ENCODE measurements around the gene RSAD2.
A peak's percentile ranks its signal among the peaks of the same experiment; 100 is the strongest.

The RSAD2 gene

GRCh38 chr2:6908291-6908690 lies 30.7 kb downstream of the RSAD2 start:
- DNase-seq: no peak

DNA sequence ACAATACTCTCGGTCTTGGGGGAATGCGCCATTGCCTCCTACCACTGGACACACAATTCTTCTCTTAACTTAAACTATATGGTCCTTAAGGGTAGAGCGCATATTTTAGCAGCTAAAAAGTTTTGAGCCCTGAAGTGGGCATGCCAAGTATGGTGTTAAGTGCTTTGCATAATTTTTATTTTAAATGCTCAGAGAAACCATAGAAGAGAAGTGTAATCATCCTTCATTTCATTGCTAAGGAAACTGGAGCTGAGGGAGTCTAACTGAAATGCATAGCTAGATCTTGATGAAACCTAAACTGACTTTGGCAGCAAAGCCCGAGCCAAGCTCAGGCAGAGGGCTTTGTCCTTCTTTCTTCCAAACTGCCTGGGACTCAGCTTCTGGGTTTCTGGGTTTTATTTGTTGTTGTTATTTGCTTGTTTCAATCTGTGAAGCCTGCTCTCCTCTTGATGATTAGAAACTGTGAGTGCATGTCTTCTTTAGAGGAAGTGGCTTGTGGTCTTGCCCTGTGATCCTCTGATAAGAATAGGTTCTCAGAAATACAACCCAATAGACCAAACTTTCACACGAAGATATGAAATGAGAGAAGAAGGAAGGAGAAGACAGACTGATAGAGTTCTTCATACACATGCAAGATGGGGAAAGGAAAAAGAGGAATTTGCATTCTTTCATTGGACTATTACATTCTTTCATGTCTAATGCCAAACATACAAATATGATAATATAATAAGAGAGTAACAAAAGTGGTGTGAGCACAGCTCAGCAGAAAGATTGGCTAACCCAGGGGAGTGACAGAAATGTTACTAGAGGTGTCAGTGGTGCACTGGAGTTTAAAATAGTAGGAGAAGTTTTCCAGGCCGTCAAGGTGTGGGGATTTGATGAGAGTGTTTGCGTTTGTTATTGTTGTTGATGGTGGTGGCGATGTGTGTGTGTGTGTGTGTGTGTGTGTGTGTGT lies 32.1 kb downstream of the RSAD2 start:
- DNase-seq: peak; percentile 68

DNA sequence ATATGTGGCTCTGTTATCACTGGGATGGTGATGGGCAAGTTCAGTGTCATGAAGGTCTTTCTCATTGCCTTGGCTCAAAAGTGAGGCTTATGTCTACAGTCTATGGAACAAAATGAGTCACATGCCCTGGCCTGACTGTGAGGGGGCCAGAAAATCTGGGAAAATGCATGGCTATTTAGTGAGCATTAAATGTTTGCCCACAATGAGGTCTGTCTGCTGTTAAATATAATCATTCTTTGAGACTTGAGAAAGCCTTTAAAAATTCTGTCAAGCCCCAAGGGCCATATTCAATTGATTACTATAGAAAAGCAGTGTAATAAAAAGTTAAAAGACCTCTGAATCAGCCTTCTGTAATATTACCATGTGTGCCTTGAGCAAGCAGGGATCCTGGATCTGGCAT lies 34.1 kb downstream of the RSAD2 start:
- DNase-seq: no peak

GRCh38 chr2:6913415-6914157 lies 36.0 kb downstream of the RSAD2 start:
- DNase-seq: peak; percentile 47

- no peak for DNase-seq
Observed at GRCh38 chr2:6914828-6915227, 37.3 kb downstream of the RSAD2 start.

- no peak for DNase-seq
Observed at GRCh38 chr2:6915399-6915798, 37.8 kb downstream of the RSAD2 start.

GRCh38 chr2:6916224-6916623 lies 38.6 kb downstream of the RSAD2 start:
- DNase-seq: no peak

GRCh38 chr2:6916736-6917070 lies 39.1 kb downstream of the RSAD2 start:
- DNase-seq: no peak

GRCh38 chr2:6917071-6917760 lies 39.6 kb downstream of the RSAD2 start, which contains the start of gene RNF144A:
TSS of gene RNF144A (plus strand) at chr2:6917412. CDS start at chr2:6996927, 79,515 bp downstream.
- DNase-seq: peak; percentile 80

GRCh38 chr2:6917761-6918421 lies 40.3 kb downstream of the RSAD2 start:
- DNase-seq: no peak

DNA sequence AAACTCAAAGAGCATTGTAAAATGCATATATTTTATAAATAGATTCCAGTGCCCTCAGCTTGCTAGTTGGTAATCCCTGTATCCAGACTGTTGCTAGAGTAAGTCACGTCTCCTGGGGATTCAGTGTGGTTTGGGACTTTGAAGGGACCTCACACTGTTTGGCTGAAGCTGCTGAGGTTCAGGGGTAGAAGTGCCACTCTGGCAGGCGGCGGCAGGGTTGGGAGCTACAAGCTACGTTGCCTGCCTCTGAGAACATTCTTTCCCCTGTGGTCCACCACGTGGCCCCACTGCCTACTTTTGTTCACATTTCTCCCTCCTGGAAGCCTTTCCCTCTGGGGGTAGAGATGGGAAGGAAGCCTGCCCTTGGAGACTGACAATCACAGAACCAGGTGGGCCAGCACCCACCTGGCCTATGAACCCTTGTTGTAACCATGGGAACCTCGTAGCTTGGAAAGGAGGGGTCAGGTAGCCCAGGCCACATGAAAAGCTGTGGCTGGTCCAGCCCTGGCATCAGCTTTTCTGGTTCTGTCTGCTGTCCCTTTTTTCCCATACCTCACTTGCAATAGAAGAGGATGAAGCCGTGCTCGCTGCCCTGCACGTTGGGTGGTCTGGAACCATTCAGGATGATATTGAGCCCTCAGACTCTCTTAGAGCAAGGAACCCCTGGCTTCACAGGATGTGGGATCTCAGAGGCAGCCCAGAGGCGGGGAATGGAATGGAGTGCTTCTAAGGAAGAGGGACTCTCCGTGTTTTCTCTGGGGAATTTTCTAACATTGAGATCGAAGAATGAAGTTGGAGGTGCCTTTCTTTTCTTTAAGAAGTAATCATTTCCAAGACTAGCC lies 42.5 kb downstream of the RSAD2 start:
- DNase-seq: no peak

- DNase-seq: no peak
Observed at GRCh38 chr2:6920743-6921064, 43.1 kb downstream of the RSAD2 start.

DNA sequence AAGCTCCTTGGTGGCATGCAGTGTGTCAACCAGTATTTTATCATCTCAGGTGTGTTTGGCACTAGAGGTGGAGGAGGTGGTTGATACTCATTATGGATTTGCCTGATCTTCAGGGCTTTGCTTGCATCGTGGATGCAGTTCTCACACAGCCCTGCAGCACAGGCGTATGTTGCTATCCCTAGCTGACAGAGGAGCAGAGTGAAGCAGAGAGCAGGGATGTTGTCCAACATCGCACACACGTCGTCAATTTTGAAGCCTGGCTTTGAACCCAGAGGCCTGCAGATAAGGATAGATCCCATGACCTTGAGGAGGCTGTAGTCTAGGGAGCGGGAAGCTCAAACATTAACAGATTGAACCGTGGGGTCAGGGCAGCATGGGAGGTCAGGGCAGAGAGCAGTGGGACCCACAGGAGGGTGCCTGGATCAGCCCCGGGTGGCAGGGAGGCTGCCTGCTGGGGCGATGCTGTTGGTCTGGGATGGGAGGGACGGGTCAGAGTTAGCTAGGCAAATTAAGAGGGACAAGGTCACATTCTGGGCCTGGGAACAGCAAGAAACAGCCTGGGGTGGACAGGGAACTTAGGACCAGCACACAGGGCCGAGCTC lies 43.8 kb downstream of the RSAD2 start:
- no peak for DNase-seq

DNA sequence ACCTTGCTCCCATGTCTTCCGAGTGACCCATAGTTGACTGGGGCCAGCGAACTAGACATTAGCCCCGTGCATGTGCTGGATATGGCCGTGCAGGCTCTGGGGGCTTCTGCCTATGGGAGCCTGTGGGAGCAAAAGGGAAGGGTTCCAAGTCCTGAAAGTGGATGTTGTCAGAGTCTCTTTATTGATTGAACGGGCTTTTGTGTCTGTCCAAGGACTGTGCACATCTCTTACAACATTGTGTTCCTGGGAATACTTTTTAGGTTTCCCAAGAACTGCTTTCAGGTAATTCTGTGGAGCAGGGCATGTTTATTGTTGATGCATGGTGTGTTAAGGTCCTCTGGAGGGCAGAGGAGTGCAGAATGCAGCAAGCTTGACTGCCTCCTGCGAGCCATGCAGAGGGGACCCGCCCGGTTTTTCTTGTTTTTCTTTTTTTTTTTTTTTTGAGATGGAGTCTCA lies 44.7 kb downstream of the RSAD2 start:
- DNase-seq: no peak

DNA sequence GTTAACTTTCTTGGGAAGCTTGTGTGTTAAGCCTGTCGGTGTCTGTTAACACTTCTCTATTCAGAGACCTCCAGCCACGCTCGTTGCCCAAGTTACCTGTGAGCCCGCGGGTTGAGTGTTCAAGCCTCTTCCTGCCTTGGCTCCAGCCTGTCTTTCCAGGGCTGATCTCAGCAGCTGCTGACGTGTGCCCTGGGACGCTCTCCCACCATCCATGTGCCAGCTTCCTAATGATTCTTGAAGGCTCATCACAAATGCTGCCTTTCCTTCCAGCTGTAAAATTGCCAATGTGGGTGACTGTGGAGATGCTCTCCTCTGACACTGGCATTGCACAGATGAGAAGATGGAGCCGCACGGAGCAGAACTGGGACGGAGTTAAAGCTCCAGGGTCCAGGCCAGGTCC lies 45.7 kb downstream of the RSAD2 start:
- no peak for DNase-seq

DNA sequence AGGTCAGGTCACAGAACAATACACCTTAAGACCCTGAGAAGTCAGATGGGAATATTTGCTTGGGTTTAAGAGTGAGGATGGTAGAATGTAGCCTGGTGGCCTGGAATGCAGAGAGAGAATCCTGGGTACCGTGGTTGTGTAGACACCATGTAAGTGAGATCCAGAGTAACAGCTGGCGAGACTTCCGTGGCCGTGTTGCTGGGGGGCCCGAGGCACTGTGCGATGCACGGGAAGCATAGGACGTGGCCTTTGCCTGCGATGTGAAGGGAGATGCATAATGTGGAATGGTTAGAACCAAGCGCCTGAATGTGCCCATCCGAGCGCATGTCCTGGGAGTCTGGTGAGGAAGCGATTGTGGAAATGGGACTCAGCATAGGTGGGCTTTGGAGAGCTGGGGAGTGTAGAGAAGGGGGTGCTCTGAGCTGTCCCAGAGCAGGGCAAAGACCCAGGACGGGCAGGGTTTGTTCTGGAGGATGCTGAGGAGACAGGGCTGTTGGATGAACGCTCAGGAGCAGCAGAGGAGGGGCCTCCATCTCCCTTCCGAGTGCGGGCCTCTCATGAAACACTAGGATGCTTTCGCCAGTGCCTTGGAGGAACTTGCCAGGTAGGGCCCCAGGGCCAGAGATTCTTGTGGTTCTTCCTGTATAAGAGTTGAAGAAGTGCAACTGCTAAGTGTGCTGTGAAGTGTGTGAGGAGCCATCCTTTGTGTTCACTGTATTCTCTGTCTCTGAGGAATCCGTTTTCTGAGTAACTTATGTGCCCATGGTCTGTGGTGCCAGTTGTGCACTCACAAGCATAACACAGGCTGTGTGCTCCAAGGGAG lies 46.7 kb downstream of the RSAD2 start:
- DNase-seq: no peak

- DNase-seq: no peak
Observed at GRCh38 chr2:6924924-6925409, 47.4 kb downstream of the RSAD2 start.

GRCh38 chr2:6926071-6926732 lies 48.6 kb downstream of the RSAD2 start:
- no peak for DNase-seq

- no peak for DNase-seq
Observed at GRCh38 chr2:6927186-6927585, 49.6 kb downstream of the RSAD2 start.

DNA sequence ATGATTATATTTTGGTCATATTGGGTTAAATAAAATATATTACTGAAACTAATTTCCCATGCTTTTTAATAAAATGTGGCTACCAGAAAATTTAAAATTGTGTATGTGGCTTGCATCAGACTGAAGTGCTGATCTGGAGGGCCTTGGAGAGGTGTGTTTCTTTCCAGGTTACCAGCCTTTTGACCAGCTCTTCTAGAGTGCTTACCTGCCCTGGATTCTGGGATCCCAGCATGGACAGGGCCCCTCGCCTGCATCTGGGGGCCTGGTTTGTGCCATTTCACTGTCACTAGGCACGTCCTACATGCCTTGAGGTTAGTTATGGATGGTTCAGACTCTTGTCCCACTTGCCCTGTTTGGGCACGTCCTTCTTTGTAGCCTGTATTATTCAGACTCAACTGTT lies 50.2 kb downstream of the RSAD2 start:
- no peak for DNase-seq
